Ureter (tissue), 1 donor: Measurements from ENCODE around the gene LCMT2. TPM values are rescaled to one million over a fixed set of nuclear protein-coding genes. Genes with fewer than 3 reads are reported as not detected.

Source experiments
- DNase-seq: peaks from one replicate; pipeline ENCODE4 v3.0.0-alpha.2; 2020; ENCODE audit warnings: low spot score
- total RNA-seq: library from RNA; stranded (reverse); gene quantifications from one replicate; pipeline ENCODE4 v1.2.4, GENCODE V29; 2023
- donor health status: DM: yes; HTN: yes; CAD: no.

LCMT2 gene, protein sequence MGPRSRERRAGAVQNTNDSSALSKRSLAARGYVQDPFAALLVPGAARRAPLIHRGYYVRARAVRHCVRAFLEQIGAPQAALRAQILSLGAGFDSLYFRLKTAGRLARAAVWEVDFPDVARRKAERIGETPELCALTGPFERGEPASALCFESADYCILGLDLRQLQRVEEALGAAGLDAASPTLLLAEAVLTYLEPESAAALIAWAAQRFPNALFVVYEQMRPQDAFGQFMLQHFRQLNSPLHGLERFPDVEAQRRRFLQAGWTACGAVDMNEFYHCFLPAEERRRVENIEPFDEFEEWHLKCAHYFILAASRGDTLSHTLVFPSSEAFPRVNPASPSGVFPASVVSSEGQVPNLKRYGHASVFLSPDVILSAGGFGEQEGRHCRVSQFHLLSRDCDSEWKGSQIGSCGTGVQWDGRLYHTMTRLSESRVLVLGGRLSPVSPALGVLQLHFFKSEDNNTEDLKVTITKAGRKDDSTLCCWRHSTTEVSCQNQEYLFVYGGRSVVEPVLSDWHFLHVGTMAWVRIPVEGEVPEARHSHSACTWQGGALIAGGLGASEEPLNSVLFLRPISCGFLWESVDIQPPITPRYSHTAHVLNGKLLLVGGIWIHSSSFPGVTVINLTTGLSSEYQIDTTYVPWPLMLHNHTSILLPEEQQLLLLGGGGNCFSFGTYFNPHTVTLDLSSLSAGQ
- 12.8 TPM for total RNA-seq

DNA sequence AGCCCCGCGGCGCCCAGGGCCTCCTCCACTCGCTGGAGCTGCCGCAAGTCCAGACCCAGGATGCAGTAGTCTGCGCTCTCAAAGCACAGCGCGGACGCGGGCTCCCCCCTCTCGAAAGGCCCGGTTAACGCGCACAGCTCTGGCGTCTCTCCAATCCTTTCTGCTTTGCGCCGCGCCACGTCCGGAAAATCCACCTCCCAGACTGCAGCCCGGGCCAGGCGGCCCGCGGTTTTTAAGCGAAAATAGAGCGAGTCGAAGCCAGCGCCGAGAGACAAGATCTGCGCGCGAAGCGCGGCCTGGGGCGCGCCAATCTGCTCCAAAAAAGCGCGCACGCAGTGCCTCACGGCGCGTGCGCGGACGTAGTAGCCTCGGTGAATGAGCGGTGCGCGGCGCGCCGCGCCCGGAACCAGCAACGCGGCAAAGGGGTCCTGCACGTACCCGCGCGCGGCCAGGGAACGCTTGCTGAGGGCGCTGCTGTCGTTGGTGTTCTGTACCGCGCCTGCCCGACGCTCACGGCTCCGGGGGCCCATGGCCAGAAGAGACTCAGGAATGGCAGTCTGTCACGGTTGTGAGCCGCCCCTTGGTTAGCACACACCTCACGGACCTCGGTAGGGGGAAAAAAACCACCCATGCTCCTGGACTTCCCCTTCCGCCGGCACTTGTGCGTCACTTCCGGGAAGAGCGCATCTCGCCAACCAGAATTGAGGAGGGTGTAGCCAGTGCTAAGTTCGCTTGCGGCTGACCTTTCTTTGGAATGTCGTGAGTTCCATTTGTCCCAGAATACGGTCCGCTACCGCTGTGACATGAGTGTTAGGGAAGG lies at the start of gene LCMT2:
Gene LCMT2, minus strand, starts transcription at position 614 of the 820 bp plus-strand sequence. Its CDS starts 84 bp downstream, at position 530.
- peak; percentile 94 for DNase-seq

DNA sequence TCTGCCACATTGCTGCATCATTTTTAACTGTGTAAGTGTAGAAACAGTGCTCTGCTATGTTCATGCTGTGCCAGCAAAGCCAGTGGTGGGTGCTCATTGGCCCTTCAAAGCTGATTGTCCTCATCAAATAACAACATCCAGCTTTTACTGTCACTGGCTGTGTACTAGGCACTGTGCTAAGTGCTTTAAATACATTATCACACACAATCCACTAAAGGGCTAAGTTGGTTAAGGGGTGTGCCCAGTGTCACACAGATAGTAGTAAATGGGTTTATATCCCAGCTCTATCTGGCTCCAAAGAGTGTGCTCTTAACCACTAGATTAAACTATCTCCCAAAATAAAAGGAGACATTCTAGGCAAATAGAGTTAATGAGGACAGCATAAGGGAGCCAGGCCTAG lies 48.2 kb upstream of the LCMT2 start:
- DNase-seq = no peak

DNA sequence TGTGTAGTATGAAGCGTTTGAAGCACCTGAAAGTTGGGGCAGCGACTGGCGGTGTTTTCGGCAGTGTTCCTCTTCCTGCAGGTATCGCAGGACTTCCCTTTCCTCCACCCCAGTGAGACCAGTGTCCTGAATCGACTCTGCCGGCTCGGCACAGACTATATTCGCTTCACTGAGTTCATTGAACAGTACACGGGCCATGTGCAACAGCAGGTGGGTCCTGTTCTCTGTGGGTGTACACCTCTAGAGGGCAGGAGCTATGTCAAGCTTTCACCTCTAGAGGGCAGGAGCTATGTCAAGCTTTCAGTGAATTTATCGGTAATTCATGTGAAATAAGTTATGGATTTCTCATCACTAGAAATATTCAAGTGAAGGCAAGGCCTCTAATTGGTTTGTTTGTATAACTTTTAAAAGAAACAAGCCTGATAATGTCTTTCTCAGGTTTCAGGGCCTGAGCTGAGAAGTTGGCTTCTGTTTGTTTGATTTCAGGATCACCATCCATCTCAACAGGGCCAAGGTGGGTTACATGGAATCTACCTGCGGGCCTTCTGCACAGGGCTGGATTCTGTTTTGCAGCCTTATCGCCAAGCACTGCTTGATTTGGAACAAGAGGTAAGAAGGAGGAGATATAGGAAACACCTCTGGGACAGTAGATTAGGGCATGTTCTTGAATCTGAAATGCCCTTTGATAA lies 45.8 kb upstream of the LCMT2 start:
- DNase-seq = no peak

- DNase-seq = peak; percentile 84
Observed at GRCh38 chr15:43370975-43371974, 40.9 kb upstream of the LCMT2 start, which contains the start of the genes TUBGCP4 and ZSCAN29. Gene TUBGCP4 (plus strand): TSS chr15:43371101. CDS start chr15:43371355, 254 bp downstream. Gene ZSCAN29 (minus strand): TSS chr15:43371043. CDS start chr15:43369913, 1,130 bp downstream.

DNA sequence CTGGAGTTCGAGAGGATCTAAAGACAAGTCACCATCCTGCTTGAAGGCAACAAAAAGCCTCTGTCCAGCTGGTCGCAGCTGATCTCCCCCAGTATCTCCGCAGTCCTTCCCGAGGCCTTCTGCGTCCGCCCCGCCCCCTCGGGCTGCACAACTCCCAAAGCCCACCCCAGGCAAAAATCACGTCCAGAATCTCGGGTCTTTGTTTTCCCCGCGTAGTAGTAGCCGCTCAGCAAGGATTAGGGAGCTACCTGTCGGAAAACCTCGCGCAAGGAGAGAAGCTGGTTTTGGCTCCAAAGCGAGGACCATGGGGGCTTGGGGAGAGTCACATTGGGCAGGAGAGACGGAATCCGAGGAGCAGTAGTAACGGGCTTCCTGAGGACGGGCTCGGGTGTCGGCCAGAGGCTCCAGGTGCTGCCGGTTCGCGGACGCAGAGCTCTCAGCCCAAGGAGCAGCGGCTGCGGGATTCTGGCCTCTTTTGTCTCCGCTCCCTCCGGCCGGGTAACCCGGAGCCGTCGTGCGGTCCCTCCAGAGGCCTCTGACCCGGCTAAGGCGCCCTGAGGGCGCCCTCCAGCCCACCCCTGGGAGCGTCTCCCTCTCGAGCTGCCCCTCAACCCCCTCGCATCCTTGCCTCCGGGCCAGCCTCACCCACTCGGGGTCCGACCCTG lies 40.1 kb upstream of the LCMT2 start:
- DNase-seq = no peak

- no peak for DNase-seq
Observed at GRCh38 chr15:43361313-43361903, 31.0 kb upstream of the LCMT2 start.

GRCh38 chr15:43360821-43361220 lies 30.4 kb upstream of the LCMT2 start:
- DNase-seq = no peak

DNA sequence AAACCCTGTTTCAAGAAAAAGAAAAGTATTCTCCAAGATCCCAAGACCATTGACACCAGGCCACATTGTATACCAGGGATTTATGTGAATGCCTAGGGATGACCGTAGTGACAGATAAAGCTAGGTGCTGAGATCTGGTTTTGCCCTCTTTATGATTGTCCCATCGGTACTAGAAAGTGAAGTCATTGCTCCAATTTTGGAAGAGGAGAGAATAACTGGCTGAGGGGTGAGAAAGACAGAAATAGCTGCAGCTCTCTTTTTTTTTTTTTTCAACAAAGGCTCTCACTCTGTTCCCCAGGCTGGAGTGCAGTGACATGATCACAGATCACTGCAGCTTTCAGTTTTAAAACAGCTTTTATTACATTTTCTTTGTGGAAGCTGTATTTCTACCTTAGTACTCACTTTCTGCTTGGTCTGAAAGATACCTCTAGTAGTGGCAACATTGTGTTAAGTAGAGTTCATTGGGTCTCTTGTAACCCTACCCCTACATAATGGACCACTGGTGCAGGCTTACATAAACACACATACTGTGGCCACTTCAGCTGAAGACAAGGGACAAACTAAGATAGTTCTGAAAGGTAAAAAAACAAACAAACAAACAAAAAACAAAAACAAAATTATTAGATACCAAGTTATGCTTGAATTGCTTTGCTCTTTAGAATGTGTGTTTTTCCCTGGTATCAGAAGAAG lies 22.5 kb upstream of the LCMT2 start:
- no peak for DNase-seq

GRCh38 chr15:43347114-43347513 lies 16.7 kb upstream of the LCMT2 start:
- DNase-seq = no peak

DNA sequence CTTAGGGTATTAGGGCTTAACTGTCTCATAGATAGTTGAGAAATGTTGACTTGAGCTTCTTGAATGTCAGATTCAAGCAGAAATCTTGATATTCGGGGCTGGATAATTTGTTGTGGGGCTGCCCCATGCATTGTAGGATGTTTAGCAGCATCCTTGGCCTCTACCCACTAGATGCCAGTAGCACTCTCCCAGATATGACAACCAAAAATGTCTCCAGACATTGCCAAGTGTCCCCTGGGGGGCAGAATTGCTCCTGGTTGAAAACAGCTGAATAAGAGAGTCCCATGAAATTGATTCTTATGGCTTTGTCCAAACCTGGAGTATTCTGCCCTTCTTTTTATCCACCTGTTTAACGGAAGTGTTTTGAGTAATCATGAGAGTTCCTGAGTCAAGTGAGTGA lies 15.9 kb upstream of the LCMT2 start:
- no peak for DNase-seq

GRCh38 chr15:43330780-43331087 lies 361 bp upstream of the LCMT2 start:
- DNase-seq = no peak

DNA sequence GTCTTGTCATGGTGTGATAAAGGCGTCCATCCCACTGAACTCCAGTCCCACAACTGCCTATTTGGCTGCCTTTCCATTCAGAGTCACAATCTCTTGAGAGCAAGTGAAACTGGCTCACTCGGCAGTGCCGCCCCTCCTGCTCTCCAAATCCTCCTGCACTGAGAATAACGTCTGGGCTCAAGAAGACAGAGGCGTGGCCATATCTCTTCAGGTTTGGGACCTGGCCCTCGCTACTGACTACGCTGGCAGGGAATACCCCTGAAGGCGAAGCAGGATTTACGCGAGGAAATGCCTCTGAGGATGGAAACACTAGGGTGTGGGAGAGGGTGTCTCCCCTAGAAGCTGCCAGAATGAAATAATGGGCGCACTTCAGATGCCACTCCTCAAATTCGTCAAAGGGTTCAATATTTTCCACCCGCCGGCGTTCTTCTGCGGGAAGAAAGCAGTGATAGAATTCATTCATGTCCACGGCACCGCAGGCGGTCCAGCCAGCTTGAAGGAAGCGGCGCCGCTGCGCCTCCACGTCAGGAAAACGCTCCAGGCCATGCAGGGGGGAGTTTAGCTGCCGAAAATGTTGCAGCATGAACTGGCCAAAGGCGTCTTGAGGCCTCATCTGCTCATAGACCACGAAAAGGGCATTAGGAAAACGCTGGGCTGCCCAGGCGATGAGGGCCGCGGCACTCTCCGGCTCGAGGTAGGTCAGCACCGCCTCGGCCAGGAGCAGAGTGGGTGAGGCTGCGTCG lies 985 bp downstream of the LCMT2 start:
- no peak for DNase-seq

- no peak for DNase-seq
Observed at GRCh38 chr15:43325039-43325684, 5.2 kb downstream of the LCMT2 start.

- DNase-seq = no peak
Observed at GRCh38 chr15:43318990-43319771, 11.2 kb downstream of the LCMT2 start.

GRCh38 chr15:43317566-43318184 lies 12.7 kb downstream of the LCMT2 start:
- no peak for DNase-seq

DNA sequence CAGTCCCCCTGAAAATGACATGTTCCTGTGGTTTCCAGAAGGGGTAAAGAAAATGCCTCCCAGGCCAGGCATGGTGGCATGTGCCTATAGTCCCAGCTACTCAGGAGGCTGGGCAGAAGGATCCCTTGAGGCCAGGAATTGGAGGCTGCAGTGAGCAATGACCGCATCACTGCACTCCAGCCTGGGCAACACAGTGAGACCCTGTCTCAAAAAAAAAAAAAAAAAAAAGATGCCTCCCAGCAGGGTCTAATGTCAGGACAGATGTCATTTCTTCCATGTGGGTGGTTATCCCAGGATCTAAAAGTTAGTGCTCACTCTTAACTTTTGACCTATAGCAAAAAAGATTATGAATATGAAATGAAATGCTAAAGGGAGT lies 13.4 kb downstream of the LCMT2 start:
- no peak for DNase-seq
